ENCODE measurements around the gene DUSP18.
"Not testable (repeated sequence)": the region's sequence is repeated elsewhere in the genome, so short reads cannot be mapped to it uniquely, and the experiment has no call there.

Gene DUSP18

DNA sequence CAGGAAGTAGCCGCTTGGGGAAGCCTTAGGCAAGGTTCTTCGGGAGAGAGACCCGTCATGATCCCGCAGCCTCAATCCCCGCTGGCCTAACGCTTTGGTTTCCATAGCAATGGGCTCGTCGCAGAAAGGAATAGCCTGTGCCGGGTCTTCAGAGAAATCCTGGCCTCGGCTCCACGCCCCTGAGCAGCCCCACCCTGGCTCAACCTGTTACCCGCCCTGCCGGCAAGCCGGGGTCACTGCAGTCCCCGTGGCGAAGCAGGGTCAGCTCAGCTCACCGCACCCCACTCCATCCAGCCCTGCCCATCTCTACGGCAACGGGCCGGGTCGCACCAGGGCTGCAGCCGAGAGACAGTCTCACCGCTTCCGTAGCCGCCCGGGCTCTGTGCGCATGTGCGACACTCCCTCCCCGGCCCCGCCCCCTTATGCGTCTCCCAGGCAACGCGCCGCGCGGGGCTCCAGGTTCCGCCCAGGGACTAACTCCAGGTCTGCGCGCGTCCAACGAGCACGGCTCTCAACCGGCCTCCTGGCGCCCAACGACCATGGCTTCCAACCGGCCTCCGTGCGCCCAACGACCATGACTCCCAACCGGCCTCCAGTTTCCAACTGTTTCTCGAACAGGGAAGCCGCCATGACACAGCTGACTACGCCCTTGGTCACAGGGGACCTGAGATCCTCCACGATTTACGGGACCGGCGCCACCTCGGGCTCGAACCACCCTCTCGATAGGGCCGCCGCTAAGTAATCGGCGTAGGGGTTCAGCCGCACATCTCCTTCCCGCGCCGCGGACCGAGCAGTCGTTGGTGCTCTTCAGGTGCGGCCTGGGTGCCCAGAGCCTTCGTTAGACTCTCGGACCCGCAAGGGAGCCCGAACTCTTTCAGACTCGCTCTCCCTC is at the start of gene DUSP18:
TSS of gene DUSP18 (minus strand) at position 382 of the 892 bp plus-strand sequence. CDS start 3,872 bp downstream, outside the sequence.
- DNase-seq (ENCODE audit: low read depth) = peak; percentile 70

DNA sequence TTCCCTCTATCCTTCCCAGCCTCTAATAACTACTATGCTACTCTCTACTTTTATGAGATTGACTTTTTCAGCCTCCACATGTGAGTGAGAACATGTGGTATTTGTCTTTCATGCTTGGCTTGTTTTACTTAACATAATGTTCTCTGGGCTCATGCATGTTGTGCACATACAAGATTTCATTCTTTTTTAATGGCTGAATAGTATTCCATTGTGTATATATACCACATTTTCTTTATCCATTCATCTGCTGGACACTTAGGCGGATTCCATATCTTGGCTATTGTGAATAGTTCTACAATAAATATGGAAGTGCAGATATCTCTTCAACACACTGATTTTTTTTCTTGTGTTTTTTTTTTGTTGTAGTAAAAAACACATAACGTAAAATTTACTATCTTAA is 46.4 kb upstream of the DUSP18 start:
- DNase-seq (ENCODE audit: low read depth) = no peak

DNA sequence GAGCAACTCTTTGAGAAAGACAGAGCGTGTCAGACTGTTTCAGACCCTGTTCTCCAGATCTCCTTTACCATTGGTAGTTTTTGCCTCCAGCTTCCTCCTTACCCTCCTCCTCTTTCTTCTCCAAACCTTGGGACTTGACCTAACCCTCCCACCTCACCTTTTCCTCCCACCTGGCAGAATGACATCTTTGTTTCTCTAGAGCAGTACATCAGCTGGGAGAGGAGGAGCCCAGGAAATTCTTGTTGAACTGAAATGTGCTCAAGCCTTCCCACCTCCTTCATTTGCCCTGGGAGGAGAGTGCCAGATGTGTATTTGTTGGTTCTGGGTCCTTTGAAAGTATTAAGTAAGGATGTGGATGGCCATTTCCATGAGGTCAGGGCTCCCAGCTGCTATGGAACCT is 44.4 kb upstream of the DUSP18 start:
- no peak for DNase-seq (ENCODE audit: low read depth)

DNA sequence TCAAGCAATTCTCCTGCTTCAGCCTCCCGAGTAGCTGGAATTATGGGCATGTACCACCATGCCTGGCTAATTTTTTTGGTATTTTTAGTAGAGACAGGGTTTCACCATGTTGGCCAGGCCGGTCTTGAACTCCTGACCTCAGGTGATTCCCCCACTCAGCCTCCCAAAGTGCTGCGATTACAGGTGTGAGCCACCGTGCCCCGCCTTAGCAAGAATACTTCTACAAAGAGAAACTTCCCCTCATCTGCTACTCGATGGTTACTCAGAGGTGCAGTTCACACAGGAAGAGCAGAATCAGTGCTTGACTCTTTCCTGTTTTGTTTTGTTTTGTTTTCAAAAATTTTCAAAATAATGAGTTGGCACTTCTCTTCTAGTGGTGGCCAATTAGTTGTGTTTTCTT is 42.3 kb upstream of the DUSP18 start:
- DNase-seq (ENCODE audit: low read depth) = not testable (repeated sequence)

DNA sequence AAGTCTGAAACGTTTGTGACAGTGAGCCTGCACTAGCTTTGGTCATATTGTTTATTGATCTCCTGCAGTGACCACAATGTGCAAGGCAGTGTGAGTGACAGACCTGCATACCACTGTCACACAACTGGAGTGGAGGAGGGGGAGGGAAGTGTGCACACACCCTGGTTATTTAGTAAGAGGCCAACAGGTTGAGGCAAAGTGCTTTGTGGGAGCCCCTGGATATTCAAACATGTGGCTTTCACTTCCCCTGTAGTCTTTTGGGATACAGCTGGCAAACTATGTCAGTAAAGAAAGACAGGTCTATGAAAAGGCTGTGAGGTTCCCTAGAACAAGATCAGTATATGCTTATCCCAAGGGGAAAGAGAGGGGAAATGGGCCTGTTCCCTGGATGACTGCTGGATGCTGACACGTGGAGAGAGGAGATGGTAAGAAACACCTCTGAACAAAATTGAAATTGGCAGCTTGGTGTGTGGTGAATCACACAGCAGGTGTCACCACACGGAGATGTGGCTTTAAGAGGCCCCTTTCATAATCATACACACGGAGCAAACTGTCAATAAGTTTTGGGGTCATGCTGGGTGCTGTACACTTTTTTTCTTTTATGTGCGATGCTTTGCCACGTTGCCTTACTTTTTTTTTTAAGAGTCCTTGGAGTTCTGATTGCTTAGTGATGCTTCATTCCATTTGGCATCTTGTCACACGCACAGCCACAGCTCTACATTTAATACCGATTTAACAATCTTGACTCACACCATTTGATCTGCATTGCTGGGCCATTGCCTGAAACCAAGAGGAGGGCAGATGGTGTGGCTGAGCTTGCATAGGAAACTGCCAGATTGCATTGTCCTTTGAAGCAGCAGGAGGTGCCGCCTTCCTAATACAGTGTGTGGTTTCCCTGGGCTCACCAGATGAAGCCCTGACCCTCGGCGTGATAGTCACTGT is 38.3 kb upstream of the DUSP18 start:
- DNase-seq (ENCODE audit: low read depth) = no peak

DNA sequence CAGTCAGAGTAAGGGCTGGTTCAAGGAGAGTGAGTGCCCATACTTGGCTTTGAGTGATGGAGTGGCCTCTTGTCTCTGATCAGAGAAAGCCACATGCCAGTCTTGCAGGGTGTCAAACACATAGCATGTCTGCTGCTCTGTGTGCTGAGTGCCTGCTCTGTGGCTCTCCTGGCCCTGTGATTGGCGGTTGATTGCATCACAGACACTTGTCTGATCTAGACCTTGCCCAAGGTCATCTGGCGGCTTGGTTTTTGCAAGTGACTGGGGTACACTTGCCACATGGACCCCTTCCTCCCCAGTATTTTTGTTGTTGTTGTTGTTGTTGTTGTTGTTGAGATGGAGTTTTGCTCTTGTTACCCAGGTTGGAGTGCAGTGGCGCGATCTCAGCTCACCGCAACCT is 37.3 kb upstream of the DUSP18 start:
- no peak for DNase-seq (ENCODE audit: low read depth)

DNA sequence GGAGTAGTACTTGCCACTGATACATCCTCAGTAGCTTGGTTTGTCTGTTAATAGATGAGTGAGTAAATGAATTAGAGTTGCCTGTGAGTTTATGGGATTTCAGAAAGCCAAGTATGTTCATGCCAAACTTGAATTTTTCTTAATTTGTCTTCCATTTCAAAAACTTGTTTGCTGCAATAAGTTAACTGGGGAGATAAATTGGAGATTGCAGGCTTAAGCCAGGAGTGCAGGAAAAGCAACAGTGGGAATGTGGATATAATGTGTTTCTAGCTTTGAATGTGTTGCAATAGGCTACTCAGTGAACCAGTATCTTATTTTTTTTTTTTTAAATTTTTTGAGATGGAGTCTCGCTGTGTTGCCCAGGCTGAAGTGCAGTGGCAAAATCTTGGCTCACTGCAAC is 35.2 kb upstream of the DUSP18 start:
- DNase-seq (ENCODE audit: low read depth) = no peak

DNA sequence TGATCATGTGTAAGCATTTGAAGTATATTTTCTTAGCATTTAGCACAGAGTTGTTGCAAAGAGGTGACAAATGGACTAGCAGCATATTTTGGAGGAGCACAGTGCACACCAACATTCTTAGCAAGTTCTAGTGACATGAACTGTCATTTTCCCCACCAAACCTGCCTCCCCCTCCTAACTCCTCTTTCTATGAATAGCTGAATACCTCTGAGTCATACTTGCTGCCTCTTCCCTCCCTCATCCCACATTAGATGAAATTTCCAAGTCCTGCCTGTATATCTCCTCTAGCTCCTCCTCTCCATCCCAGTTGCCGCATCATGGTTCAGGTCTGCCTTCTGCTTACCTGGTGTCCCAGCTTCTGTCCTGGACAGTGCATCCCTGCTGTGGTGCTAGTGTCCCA is 34.2 kb upstream of the DUSP18 start:
- peak; percentile 45 for DNase-seq (ENCODE audit: low read depth)

DNA sequence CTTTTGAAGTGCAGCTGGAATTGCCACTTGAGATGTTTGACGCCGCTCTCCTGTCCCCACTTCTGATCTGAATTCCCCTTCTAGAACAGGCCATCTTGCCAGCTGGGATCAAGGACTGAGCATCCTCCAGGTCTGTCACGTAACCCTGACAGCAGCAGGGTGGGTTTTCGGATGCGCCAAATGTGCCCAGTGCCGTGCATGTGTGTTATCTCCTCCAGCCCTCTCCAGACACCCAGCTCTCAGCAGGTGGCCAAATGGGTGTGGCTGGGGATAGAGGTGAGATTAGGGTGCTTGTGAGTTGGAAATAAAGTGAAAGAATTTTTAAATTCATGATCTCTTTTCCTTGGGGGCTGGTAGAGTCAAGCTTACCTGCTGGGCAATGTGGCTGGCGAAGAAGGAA is 30.3 kb upstream of the DUSP18 start:
- no peak for DNase-seq (ENCODE audit: low read depth)

DNA sequence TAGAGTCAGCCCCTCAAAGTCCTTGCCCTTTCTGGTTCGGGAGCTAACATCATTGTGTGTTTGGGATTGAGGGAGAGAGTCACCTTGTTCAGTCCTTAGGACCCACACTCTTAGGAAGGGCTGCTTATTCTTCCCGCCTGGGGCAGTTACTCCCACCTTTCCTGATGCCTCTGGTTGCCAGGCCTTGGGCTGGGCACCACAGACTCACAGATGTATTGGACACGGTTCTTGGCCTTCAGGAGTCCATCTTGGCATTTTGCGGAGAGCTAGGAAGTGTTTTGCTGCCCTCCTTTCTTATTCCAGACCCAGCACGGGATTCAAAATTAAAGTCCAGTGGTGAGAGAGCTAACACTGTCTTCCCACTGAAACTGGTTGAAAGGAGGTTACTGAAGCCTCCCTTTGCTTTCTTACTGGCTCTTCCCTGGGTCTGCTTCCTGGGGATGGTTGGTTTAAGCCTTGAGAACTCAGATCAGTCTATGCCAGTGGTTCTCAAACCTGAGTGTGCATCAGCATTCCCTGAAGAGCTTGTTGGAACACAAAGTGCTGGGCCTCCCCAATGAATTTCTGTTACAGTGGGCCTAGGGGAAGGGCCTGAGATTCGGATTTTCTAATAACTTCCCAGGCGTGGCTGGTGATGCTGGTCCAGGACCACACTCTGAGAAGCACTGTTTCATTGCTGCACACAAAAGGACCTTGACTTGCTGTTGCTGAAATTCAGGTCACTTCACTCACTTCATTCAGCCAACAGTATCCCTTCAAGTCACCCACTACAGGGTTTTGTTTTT is 28.4 kb upstream of the DUSP18 start:
- DNase-seq (ENCODE audit: low read depth) = no peak

DNA sequence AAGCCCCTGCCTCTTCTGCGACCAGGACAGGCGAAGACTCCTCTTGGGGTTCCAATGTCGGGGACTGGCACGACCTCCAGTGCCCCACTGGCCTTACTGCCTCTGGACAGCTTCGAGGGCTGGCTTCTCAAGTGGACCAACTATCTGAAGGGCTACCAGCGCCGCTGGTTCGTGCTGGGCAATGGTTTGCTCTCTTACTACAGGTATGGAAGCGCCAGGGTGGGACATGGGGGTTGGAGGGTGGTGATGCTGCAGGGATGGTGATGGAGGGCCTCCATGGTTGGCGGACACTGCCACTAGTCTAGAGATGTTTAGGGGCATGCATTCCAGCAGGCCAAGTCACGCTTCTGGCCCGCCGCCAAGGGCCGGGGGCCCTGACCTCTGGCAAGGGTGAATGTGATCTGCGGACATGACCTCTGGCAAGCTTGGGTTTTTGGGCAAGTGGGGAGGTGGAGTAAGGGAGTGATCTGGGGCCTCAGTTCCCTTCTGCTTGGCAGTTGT is 27.7 kb upstream of the DUSP18 start:
- no peak for DNase-seq (ENCODE audit: low read depth)

DNA sequence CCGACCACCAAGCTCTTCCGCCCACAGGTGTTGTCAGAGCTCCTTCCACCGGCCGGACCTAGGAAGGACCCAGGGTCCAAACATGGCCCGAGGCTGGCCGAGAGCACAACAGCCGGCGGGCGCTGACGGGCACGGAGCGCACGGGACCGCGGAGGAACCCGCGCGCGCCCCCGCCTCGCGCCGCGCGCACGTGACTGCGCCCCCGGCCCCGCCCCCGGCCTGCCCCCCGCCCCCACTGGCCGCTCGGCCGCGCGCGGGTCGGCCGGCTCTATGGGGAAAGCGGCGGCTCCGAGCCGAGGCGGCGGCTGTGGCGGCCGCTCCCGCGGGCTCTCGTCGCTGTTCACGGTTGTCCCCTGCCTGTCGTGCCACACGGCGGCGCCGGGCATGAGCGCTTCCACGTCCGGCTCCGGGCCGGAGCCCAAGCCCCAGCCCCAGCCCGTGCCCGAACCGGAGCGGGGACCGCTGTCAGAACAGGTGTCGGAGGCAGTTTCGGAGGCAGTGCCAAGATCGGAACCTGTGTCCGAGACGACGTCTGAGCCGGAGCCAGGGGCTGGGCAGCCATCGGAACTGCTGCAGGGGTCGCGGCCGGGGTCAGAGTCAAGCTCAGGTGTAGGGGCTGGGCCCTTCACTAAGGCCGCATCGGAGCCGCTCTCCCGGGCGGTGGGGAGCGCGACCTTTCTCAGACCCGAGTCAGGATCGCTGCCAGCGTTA is 27.1 kb upstream of the DUSP18 start, which contains the start of gene OSBP2:
TSS of gene OSBP2 (plus strand) at position 235 of the 711 bp plus-strand sequence. CDS start at position 271, 36 bp downstream.
- no peak for DNase-seq (ENCODE audit: low read depth)

DNA sequence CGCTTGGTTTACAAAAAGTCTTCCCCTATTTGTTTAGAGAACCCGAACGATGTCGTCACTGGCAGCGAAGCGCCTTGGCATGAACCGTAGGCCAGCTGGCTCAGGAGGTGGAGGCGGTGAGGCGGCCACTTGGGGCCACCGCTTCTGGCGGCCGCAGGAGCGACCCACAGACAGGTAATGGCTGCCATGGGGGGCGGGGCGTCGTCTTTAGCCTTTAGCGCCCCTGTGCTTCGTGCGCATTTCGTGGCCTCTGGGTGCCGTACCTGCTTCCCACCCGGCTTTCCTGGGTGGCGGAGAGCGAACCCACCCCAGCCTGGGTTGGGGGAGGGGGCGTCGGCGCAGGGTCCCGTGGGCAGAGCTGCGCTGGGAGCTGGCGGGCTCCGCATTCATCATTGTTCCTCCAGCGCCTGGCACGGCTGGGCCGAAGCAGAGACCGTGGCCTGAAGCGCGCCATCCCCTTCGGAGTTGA is 26.5 kb upstream of the DUSP18 start:
- peak; percentile 16 for DNase-seq (ENCODE audit: low read depth)

DNA sequence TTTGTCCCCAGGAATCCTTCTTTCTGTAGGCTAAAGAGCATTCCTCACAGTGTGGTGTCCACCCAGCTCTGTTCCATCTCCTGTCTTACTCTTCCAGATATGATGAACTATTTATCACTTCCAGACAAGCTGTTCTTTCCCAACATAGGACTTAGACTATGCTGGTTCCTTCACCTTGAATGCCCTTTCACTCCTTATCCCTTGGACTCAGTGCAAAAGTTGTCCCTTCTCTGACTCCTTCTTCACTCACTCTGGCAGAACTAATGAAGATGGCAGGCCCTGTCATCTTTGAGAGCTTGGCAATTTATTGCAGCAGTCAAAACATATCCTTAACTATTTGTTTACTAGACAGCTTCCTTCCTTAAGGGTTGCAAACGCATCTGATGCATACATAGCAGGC is 23.5 kb upstream of the DUSP18 start:
- DNase-seq (ENCODE audit: low read depth) = no peak

DNA sequence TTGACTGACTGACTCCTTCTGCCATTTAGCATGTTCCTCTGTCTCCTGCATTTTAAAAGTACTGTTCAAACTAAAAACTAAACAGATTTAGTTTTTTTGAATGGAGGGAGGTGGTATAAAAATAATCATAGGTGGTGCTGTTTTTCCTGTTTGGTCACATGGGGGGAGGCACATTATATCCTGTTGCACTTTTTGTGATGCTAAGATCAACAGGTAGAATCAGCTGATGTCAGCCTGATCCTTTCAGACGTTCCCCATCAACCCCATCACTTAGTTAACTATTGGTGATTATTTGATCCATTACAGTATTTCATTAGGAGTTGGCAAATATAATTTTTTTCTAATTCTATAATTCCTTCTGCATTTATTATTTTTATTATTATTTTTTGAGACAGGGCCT is 21.9 kb upstream of the DUSP18 start:
- DNase-seq (ENCODE audit: low read depth) = no peak

DNA sequence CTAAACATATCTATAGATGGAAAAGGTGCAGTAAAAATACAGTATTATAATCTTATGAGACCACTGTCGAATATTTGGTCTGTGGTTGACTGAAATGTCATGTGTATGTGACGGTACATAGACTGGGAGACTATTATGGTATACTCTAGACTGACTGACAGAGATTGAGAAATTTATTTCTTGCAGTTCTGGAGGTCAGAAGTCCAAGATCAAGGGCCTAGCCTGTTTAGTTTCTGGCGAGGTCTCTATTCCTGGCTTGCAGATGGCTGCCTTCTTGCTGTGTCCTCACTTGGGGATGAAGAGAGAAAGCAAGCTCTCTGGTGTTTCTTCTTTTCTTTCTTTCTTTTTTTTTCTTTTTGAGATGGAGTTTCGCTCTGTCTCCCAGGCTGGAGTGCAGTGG is 19.7 kb upstream of the DUSP18 start:
- no peak for DNase-seq (ENCODE audit: low read depth)

DNA sequence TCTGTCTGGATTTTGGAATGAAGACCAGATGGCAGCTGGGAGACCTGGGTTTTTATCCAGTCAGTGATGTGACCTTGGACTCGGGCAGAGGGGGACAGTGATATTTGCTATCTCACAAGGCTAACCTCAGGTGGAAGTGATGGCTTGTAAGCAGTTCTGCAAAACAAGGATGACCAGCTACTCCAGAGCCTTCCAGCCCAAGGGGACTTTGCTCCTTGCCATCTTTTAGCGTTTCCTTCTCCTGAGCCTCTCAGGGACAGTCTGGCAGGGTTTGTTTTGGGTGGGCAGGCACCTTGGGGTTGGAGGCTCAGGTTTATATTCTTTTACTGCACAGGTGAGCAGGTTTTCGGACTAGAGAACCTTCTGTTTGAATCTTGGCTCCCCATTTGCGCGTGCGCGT is 17.5 kb upstream of the DUSP18 start:
- no peak for DNase-seq (ENCODE audit: low read depth)

DNA sequence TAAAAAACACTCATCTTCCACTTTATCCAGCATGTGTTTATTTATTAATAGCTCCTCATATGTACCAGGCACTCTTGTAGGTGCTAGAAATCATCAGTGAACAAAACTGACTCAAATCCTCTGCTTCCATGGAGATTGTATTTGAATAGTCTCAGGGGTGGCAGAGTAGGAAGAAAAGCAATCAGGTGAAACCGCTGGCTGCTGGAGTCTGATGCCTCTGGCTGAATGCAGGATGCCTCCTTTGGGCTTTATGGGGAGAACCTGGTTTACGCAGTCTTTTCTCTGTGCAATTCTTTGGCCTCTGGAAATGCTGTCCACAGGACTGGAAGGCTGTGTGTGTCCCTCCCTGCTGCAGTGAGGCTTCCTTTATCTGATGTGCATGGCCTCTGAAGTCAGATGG is 14.2 kb upstream of the DUSP18 start:
- no peak for DNase-seq (ENCODE audit: low read depth)

DNA sequence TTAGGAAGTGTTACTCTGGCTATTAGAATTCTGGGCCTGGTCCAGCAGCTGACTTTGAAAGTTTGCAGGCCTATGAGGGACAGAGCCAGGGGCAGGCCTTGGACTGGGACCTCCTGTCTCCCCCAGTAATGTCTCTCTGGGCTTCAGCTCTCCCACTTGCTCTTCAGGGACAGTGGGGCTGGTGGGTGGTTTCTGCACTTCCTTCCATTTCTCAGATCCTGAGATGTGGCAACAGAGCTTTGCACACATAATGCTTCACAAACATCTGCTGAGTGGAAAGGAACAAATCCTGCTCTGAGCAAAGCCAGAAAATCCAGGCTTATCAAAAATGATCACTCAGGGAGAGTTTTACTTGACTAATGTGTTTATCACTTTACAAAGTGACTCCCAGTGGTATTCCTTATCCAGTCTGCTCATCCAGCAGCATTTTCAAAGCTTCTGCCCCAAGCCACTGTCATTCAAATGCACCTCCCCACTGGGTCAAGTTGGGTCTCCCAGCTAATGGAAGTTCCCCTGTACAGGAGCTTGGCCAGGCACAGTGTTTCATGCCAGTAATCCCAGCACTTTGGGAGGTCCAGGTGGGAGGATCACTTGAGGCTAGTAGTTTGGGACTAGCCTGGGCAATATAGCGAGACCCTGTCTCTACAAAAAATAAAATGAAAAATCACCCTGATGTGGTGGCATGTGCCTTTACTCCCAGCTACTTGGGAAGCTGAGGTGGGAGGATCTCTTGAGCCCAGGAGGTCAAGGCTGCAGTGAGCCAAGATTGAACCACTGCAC is 13.5 kb upstream of the DUSP18 start:
- peak; percentile 80 for DNase-seq (ENCODE audit: low read depth)

All from amniotic epithelial cell (primary cell).